Measurements from ENCODE around the gene GABRG3.

DNA sequence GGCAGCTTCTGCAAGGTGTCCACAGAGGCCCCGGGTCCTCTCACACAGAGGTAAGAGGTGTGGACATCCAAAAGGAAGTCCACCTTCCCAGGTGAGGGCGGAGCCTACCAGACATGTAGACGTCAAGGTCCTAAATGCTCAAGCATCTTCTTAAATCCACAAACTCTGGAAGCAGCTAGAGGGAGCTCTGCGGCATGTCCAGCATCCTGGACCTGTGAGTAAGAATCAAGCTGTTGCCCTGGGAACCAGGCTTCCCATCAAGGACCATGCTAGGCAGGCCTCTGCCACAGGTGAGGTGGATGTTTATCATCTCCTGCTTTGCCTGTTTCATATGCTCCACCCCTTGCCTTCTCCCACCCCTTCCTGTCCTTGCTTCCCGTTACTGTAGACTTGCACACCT is 368.2 kb downstream of the GABRG3 start:
- TF ChIP-seq POLR2A (IDR thresholded peaks at IDR 0.05; ENCODE audit: low read depth, low read length) (no peak), POLR2AphosphoS5 (IDR thresholded peaks at IDR 0.05; ENCODE audit: low read depth, low read length) (no peak), PAX5 (IDR thresholded peaks at IDR 0.05; ENCODE audit: insufficient read depth, low read length, severe bottlenecking) (no peak), SPI1 (IDR thresholded peaks at IDR 0.05; ENCODE audit: low read depth, low read length) (no peak)

Data from GM12891 (cell line).